Amygdala (tissue), 56 donors: ENCODE results near the gene EFR3B.
A peak's percentile ranks its signal among the peaks of the same experiment; 100 is the strongest.

Source experiments
- DNase-seq, 56 donors: peaks; one replicate each; lab custom pipeline; 2025; lab: John Stamatoyannopoulos, UW

The EFR3B gene

GRCh38 chr2:25032901-25033300, 9.0 kb upstream of the EFR3B start:
- DNase-seq: no peak

DNA sequence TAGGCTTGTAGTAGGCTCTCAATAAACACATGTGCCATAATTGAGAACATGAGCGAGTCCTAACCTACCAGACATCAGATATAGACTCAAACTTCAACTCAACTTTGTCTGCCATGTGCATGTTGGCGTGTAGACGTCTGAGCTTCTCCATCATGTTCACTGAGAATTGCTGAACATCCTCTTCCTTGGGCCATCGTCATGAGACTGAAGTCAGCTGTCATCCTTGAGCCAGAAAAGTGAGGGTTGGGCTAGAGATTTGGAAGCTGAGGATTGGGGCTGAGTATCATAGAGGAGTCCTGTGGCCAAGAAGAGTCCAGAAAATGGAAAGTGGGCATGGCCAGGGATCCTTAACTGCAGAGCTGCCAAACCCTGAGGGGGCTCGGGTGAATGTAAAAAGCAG, 7.8 kb upstream of the EFR3B start:
- DNase-seq: no peak

- no peak for DNase-seq
These were observed 6.2 kb upstream of the EFR3B start for GRCh38 chr2:25035537-25036220.

DNA sequence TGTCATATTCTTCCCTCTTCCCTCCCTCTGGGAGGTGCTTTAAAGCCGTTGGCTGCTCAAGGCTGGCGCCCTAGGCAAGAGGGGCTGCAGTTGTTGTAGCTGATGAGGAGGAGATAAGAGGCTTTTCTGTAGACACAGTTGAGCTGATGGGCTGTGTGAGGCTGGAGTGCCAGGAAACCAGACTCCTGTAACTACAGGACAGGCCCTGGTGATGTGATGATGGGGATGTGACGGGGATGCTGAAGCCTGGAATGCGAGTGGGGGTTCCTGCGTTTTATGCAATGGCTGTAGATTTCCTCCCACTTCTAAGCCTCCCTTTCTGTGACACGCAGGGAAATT, 5.7 kb upstream of the EFR3B start:
- no peak for DNase-seq

- no peak for DNase-seq
These were observed 2.8 kb upstream of the EFR3B start for GRCh38 chr2:25039126-25039525.

GRCh38 chr2:25041307-25041927, 459 bp upstream of the EFR3B start:
- peak in 29 of 56 donors; percentile 31 to 85 (median 57) for DNase-seq

DNA sequence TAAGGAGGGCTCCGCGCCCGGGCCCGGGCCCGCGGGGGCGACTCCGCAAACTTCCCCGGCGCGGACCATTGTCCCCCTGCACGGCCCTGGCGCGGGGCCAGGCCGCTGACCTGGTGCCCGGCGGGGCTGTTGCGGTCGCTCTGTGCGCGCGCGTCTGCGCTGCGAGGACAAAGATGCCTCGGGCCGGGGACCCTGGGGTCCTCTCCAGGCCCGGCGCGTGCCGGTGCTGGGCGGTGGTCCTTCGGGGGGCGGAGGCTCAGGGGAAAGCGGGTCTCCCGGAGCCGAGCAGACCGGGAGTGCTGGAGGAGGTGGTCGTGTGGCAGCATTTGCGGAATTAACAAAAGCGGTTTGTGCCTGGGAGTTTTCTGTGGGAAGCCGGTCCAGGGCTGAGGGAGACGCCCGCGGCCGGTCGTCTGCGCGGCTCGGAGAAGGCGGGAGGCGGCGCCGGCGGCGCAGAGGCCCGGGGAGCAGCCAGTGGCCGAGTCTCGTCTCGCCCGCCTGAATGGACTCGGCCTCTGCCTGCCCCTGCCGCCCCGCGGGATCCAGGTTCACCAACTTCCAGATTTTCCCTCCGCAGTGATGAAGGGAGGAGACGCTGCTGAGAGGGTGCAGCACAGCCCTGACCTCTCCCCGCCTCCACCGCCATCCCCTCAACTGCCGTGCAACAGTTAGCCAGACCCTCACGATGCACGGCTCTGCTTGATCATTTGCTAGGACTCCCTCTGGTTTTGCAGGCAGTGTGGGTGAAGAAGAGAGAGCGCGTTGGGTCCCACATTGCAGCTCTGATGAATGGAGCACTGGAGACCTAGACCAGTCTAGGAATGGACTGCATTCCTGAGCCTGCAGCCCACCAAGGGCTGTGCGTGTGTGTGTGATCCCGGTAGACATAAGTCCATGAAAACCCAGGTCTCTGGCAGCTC, 705 bp downstream of the EFR3B start:
- peak in 28 of 56 donors; percentile 12 to 68 (median 53) for DNase-seq

DNA sequence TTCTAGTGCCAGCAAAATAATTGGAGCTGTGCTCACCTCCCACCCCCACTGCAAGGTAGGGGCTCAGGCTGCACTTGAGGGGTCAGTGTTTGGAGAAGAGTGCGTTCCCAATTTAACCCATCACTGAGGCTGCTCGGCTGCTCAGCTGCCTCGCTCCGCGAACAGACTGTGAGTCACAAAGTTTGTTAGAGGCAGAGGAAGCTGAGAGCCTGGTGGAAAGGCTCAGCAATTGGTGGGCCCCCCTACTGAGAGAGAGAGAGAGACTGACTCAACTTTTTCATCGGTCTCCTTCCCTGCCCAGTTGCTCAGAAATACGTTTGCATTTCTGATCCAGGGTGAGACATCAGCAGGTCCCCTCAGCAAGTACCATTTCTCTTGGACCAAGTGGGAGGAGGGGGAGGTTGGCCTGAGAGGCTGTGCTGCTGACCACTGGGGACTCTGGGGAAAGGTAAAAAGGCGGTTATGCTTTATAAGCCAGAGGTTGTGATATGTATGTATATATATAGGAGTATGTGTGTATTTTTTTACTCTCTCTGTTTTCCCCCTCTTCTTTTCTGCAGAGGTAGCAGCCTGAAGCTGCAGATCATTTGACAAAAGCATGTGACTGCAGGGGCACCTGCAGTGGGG, 1.5 kb downstream of the EFR3B start:
- DNase-seq: peak in 6 of 56 donors; percentile 11 to 34 (median 21)

- DNase-seq: no peak
These were observed 2.1 kb downstream of the EFR3B start for GRCh38 chr2:25044011-25044410.

DNA sequence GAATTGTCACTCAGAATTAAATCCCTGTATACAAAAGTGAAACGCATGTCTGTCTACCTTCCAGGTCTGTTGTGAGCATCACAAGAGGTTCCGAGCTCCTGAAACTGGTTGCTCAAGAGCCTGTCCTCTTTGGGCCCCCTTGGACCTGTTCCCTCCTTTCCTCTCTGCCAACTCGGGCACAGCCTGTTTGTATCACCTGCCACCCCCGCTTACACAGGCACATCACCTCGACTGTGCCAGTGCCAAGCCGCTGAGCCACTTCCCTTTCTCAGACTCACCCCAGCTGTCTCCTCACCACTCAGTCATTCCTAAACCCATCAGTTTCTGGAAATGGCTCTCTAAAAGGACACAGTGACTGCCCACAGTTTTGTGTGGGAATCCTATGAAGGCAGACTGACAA, 3.1 kb downstream of the EFR3B start:
- no peak for DNase-seq

- DNase-seq: no peak
These were observed 7.5 kb downstream of the EFR3B start for GRCh38 chr2:25049422-25049821.

- no peak for DNase-seq
These were observed 8.3 kb downstream of the EFR3B start for GRCh38 chr2:25050128-25050527.

- DNase-seq: peak in 1 of 56 donors; percentile 31
These were observed 11.2 kb downstream of the EFR3B start for GRCh38 chr2:25053041-25053440.

GRCh38 chr2:25054720-25055119, 12.8 kb downstream of the EFR3B start:
- no peak for DNase-seq

GRCh38 chr2:25055376-25055920, 13.6 kb downstream of the EFR3B start:
- DNase-seq: no peak

GRCh38 chr2:25056098-25056821, 14.4 kb downstream of the EFR3B start:
- peak in 5 of 56 donors; percentile 9 to 27 (median 22) for DNase-seq

DNA sequence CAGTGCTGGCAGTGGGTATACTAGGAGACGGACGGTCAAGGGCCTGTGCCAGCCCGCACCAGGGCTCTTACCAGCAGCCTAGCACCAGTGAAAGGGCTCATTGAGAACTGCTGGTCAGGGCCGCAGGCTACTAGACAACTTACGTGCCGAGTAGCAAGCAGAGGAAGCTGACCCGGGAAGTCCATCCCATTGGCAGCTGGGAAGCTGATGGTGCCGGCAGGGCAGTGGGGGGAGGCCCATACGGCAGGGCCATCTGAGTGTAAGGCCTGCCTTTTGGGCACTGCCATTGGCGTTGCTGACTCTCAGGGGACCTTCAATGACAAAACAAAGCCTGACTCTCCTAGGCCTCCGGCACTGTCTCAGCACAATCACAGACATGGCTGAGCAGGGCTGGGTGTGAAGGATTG, 20.6 kb downstream of the EFR3B start:
- peak in 55 of 56 donors; percentile 46 to 98 (median 88) for DNase-seq

- peak in 41 of 56 donors; percentile 9 to 72 (median 40) for DNase-seq
These were observed 22.2 kb downstream of the EFR3B start for GRCh38 chr2:25063876-25064660.

GRCh38 chr2:25065768-25066167, 23.9 kb downstream of the EFR3B start:
- DNase-seq: no peak
